Hematopoietic multipotent progenitor cell treated with erythropoietin and hydrocortisone succinate and interleukin-3 and kit ligand, for 15 days (in vitro differentiated cells): ENCODE results near the gene CCDC185.

Experiments
- DNase-seq: peaks from one replicate; pipeline ENCODE4 v3.0.0-alpha.2; 2015; ENCODE audit warnings: low spot score

Gene CCDC185

DNA sequence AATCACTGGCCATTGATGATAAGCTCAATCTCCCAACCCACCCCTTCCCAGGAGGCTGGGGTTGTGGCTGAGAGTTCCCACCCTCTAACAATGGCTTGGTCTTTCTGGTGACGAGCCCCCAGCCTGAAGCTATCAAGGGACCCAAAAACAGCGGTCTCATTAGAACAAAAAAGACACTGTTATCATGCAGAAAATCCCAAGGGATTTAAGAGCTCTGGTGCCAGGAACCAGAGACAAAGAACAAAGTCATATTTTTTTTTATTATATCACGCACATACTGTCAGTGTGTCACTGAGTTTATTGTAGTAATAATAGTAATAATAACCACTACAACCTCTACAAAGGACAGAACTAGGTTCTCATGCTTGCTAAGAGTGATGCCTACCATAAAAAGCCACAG lies 43.9 kb downstream of the CCDC185 start:
- DNase-seq: no peak

DNA sequence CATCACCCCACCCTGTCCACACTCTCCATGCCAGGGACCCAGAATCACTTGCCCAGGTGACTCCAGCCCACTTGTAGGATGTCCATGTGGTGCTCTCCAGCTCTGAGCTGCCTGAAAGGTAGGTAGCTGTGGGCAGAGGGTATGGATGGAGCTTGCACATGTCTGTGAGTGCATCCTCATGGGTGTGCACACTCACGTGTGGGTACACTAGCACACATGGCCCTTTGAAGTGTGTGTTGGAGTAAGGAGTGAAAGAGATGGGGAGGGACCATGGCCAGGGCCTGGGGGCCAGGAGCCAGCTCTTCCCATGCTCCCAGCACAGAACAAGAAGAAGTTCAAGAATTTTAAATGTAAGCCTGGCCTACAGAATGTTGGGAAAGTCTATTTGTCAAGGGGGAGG lies 50.2 kb downstream of the CCDC185 start:
- no peak for DNase-seq

DNA sequence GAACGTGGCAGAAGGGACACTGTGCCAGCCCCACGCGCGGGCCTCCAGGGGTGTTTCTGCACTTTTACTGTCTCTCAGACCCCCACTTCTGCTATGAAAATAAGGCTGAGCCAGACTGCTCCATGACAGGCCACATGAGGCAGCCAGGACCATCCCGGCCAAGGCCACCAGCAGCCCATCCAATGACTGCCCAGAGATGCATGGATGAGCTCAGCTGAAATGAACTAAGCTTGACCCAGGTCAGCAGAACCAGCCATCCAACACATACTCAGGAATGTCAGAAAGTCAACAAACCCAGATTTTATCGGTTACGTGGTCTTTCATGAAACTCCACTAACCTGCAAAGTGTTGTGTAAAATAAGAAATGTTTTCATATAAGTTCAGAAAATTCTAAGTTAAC lies 51.2 kb downstream of the CCDC185 start:
- DNase-seq: no peak
